Common myeloid progenitor, CD34-positive (primary cell): ENCODE data around the gene LDLR.
"Not testable (repeated sequence)": the region's sequence is repeated elsewhere in the genome, so short reads cannot be mapped to it uniquely, and the experiment has no call there.

Experiments
- CTCF ChIA-PET: fragments of 350-600 bp; sonication (Branson Sonifier 250); formaldehyde crosslinking; loops from one replicate; lab custom pipeline; 2021; ENCODE audit warnings: antibody characterized with exemption; lab: Charles Lee
- POLR2A ChIA-PET: fragments of 350-600 bp; sonication (Branson Sonifier 250); formaldehyde crosslinking; loops from one replicate; lab custom pipeline; 2021; ENCODE audit warnings: antibody characterized with exemption; lab: Charles Lee
- DNase-seq, 3 donors: peaks; one replicate each; pipeline versions ENCODE4 v3.0.0 to v3.0.0-alpha.2; 2013
- H3K27ac ChIP-seq, 2 experiments: 1 replicate in 1 of 2; 2 replicates in 1 of 2; pipeline ENCODE4 v1.7.0; 2013; ENCODE audit warnings: inconsistent platforms in 2 of 2, low read length in 2 of 2, mild to moderate bottlenecking in 2 of 2, low read depth in 1 of 2, moderate library complexity in 1 of 2; ENCODE audit not compliant: severe bottlenecking in 2 of 2, insufficient read depth in 1 of 2, poor library complexity in 1 of 2
- H3K27me3 ChIP-seq, 5 experiments: replicated peaks in 2 of 5; 1 replicate in 3 of 5; 2 replicates in 2 of 5; pipeline versions ENCODE4 v1.6.1 to v1.7.0; 2013; ENCODE audit warnings: low read length in 4 of 5, mild to moderate bottlenecking in 2 of 5, moderate library complexity in 2 of 5, inconsistent platforms in 1 of 5; ENCODE audit not compliant: insufficient read depth in 5 of 5, control insufficient read depth in 4 of 5
- H3K36me3 ChIP-seq, 4 experiments: 1 replicate in 2 of 4; 2 replicates in 2 of 4; pipeline versions ENCODE4 v1.6.1 to v1.7.0; 2013; ENCODE audit warnings: low read length in 3 of 4, control low read depth in 1 of 4, mild to moderate bottlenecking in 1 of 4; ENCODE audit not compliant: control insufficient read depth in 4 of 4, insufficient read depth in 4 of 4
- H3K4me1 ChIP-seq, 4 experiments: 1 replicate in 3 of 4; 2 replicates in 1 of 4; pipeline versions ENCODE4 v1.6.1 to v1.7.1; 2013; ENCODE audit warnings: low read length in 3 of 4, mild to moderate bottlenecking in 3 of 4, control low read depth in 1 of 4, inconsistent platforms in 1 of 4, moderate library complexity in 1 of 4; ENCODE audit not compliant: control insufficient read depth in 4 of 4, insufficient read depth in 4 of 4; ENCODE audit errors: control extremely low read depth in 1 of 4
- H3K4me3 ChIP-seq, 7 experiments: 1 replicate in 4 of 7; 2 replicates in 3 of 7; pipeline versions ENCODE4 v1.5.1 to v1.7.0; 2013; ENCODE audit warnings: mild to moderate bottlenecking in 7 of 7, low read length in 6 of 7, moderate library complexity in 6 of 7, inconsistent platforms in 2 of 7, low read depth in 2 of 7, control low read depth in 1 of 7; ENCODE audit not compliant: insufficient read depth in 4 of 7, control insufficient read depth in 1 of 7; ENCODE audit errors: extremely low read depth in 1 of 7
- H3K9me3 ChIP-seq, 5 experiments: 1 replicate in 4 of 5; 2 replicates in 1 of 5; pipeline versions ENCODE4 v1.6.1 to v1.7.1; 2013; ENCODE audit warnings: low read length in 4 of 5, mild to moderate bottlenecking in 2 of 5, inconsistent platforms in 1 of 5, low read depth in 1 of 5, moderate library complexity in 1 of 5; ENCODE audit not compliant: control insufficient read depth in 4 of 5, insufficient read depth in 2 of 5; ENCODE audit errors: control extremely low read depth in 1 of 5
- WGBS: methylation state at CpG from one replicate; pipeline ENCODE4 v1.1.5; 2013; ENCODE audit not compliant: insufficient coverage; 5-methylcytosine and 5-hydroxymethylcytosine counted together

Gene LDLR

DNA sequence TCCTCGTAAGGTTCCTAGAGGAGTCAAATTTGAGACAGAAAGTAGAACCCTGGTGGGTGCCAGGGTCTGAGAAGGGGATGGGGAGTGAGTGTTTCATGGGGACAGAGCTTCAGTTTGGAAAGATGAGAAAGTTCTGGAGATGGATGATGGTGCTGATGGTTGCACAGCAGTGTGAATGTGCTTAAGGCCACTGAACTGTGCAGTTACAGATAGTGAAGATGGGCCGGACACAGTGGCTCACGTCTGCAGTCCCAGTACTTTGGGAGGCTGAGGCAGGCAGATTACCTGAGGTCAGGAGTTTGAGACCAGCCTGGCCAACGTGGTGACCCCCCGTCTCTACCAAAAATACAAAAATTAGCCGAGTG, 65.4 kb downstream of the LDLR start:
- Histone ChIP-seq H3K4me3 (peak overlapping the region in 5 of 7 experiments; percentile 9 to 96 (median 89)), H3K4me1 (peaks cover 0 to 20% (median 15%) of the 10 kb centered on the region in 4 experiments), H3K27me3 (no peaks in the 10 kb centered on the region), H3K27ac (peak overlapping the region in 1 of 2 experiments; percentile 70), H3K36me3 (peaks cover 0 to 12% (median 0%) of the 10 kb centered on the region in 4 experiments), H3K9me3 (no peaks in the 10 kb centered on the region)
- POLR2A ChIA-PET = no interaction called here
- WGBS = 64% methylated on average over 6 of the region's 6 CpGs
- CTCF ChIA-PET = interaction anchor here (0.8 to 1.6 kb wide), 3 partner anchors 10 to 25 kb away, joined by 3 read pairs; no protein-coding TSS in a partner anchor
- DNase-seq = no peak

DNA sequence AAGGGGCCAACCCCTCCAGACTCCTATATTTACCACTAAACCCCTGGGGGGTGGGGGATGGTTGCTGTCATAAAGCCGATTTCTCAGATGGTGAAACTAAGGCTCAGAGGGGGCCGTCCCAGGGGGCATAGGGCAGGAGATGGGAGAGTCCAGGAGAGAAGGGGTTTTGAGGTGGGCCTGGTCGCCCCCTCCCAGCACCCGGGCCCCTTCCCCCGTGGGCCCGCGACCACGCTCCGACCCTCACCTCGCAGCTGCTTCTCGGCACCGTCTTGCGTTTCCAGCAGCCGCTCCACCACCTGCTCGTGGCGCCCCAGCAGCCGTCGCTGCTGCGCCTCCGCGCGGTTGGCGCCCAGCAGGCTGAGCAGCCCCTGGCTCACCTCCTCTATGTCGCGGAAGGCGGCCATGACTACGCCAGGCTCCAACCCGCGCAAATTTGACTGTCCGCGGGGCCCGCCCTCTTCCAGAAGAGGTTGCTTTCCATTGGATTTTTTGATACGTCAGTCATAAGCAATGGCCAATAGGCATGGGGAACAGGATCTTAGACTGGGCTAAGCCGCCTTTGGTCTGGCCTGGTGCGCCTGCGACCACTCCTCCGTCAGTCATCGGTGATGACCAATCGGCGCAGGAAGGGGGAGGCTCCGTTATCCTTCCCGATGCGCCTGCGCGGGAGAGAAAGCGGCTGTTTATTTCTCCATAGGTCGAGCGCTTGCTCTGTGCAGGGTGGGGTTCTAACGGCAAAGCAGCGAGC, 66.3 kb downstream of the LDLR start, which contains the start of gene SPC24:
SPC24 (minus strand) TSS at position 410 of the 748 bp plus-strand sequence; CDS start at position 404, 6 bp downstream.
- 0% methylated on average over 49 of the region's 50 CpGs for WGBS
- no peaks in the 10 kb centered on the region for H3K27me3 ChIP-seq
- ChIA-PET POLR2A (no interaction called here), CTCF (interaction anchor here (0.8 to 1.6 kb wide), 5 partner anchors 9 to 67 kb away, joined by 3 read pairs; no protein-coding TSS in a partner anchor)
- H3K36me3 ChIP-seq = peaks cover 0 to 12% (median 0%) of the 10 kb centered on the region in 4 experiments
- peak within 1 kb of the TSS in 1 of 2 experiments; percentile 70 for H3K27ac ChIP-seq
- peaks cover 0 to 20% (median 15%) of the 10 kb centered on the region in 4 experiments for H3K4me1 ChIP-seq
- H3K9me3 ChIP-seq = peaks cover 0 to 1% (median 0%) of the 10 kb centered on the region in 5 experiments
- DNase-seq = peak; percentile 97 to 98 (median 98)
- peak within 1 kb of the TSS; percentile 62 to 96 (median 89) for H3K4me3 ChIP-seq

DNA sequence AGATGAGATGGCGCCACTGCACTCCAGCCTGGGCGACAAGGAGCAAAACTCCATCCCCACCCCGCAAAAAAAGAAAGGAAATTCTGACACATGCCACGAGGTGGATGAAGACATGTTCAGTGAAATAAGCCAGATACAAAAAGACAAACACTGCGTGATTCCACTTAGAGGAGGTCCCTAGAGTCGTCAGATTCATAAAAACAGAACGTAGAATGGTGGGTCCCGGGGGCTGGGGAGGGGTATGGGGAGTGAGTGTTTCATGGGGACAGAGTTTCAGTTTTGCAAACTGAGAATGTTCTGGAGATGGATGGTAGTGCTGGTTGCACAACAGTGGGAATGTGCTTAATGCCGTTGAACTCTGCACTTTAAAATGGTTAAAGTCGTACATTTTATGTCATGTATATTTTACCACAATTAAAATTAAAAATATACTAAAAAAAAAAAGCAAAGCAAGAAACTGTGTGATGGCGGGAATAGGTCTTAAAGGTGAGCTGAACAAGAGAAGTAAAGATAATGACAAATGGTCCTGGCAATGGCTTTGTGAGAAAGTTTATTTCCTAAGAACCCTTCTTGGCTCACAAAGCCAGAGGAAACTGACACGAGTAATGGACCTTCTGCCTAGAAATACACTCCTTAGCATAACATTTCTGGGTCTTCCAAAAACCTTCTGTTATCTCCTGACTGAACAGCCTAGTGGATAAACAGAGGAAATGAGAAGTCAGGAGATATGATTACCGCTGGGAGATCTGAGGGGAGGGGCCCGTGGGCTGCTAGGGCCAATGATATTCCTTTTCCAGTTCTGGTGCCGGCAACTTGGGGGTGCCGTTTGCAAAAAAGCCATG, 70.6 kb downstream of the LDLR start:
- POLR2A ChIA-PET = no interaction called here
- Histone ChIP-seq H3K27ac (no peak overlapping the region), H3K4me3 (no peak overlapping the region), H3K9me3 (peaks cover 0 to 1% (median 0%) of the 10 kb centered on the region in 5 experiments), H3K27me3 (no peaks in the 10 kb centered on the region), H3K36me3 (peaks cover 0 to 3% (median 0%) of the 10 kb centered on the region in 4 experiments), H3K4me1 (peaks cover 0 to 12% (median 10%) of the 10 kb centered on the region in 4 experiments)
- DNase-seq = no peak
- 86% methylated on average over 10 of the region's 16 CpGs for WGBS
- CTCF ChIA-PET = interaction anchor here (0.6 to 1.3 kb wide), 2 partner anchors 22 to 31 kb away, joined by 3 read pairs; no protein-coding TSS in a partner anchor

DNA sequence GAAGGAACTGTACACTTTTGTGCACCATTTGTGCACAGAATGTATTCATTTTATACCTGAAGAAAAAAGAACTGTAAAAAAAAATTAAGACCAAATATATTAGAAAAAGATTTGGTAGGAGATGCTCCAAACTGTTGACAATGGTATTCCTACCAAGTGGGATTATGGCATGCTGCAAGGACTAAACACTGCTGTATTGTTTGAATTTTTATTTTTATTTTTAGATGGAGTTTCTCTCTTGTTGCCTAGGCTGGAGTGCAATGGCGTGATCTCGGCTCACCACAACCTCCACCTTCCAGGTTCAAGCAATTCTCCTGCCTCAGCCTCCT, 71.1 kb downstream of the LDLR start:
- DNase-seq, H3K27ac ChIP-seq, H3K4me3 ChIP-seq, H3K9me3 ChIP-seq, H3K4me1 ChIP-seq, POLR2A ChIA-PET, H3K36me3 ChIP-seq, H3K27me3 ChIP-seq: not testable (repeated sequence)
- CTCF ChIA-PET = interaction anchor here (0.6 to 1.3 kb wide), 2 partner anchors 22 to 30 kb away, joined by 3 read pairs; no protein-coding TSS in a partner anchor
- WGBS = no CpG with 5 or more reads among the region's 2 CpGs

DNA sequence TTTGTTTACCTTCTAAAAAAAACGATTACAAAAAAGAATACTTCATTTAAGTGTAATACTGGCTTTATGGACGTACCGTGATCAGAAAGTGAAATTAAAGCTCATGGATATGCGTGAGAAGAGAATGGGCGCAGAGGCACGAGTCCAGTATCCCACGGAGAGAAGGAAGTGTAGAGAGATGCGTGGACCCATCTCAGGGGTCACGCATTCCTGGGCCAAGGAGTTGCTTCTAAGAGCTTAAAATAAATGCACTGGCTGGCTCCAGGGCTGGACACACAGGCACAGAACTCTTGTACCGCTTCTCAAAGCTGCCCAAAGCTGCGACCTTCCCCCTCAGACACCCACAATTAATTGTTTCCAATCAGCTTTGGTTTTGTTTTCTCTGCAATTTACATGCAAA, 75.0 kb downstream of the LDLR start:
- Histone ChIP-seq H3K27me3 (no peaks in the 10 kb centered on the region), H3K27ac (no peak overlapping the region), H3K4me3 (no peak overlapping the region), H3K9me3 (peaks cover 0 to 1% (median 0%) of the 10 kb centered on the region in 5 experiments), H3K36me3 (peaks cover 0 to 21% (median 3%) of the 10 kb centered on the region in 4 experiments), H3K4me1 (no peaks in the 10 kb centered on the region)
- CTCF ChIA-PET = interaction anchor here (1.0 to 2.0 kb wide), 4 partner anchors 8 to 129 kb away, joined by 3 to 8 read pairs (median 4); partner anchors contain the start of gene SPC24
- no peak for DNase-seq
- WGBS = 98% methylated on average over 10 of the region's 11 CpGs
- POLR2A ChIA-PET = interaction anchor here (0.6 kb wide), 1 partner anchor 25 kb away, joined by 4 read pairs; no protein-coding TSS in a partner anchor

DNA sequence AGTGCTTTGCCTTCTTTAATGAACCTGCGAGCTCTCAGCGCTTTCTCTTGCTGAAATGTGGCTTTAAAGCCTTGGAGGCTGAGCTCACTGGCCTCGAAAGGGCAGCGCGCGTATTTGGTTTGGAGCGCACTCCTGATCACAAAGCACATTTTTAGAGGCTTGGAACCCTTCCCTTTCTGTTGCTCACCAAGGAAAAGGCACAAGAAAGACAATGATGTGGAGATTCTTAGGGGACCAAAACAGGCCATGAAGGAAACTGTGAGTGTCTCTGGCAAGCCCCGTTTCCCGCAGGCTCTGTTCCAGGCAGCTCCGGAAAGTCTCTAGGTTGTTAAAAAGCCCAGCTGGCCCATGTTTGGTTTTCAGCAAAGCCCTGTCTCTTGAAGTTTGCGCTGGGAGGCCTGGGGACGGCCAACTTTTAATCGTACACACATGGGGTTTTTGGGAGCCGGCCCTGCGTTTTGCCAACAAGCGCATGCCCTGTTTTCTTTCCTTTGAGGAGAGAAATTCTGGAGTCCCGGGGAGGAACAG, 75.7 kb downstream of the LDLR start:
- ChIA-PET POLR2A (no interaction called here), CTCF (interaction anchor here (1.0 to 1.6 kb wide), 2 partner anchors 9 to 39 kb away, joined by 3 to 8 read pairs; partner anchors contain the start of gene SPC24)
- no peaks in the 10 kb centered on the region for H3K27me3 ChIP-seq
- peaks cover 2 to 25% (median 5%) of the 10 kb centered on the region in 4 experiments for H3K36me3 ChIP-seq
- H3K4me3 ChIP-seq = no peak overlapping the region
- 93% methylated on average over 12 of the region's 17 CpGs for WGBS
- H3K27ac ChIP-seq = no peak overlapping the region
- no peaks in the 10 kb centered on the region for H3K4me1 ChIP-seq
- no peak for DNase-seq
- peaks cover 0 to 1% (median 0%) of the 10 kb centered on the region in 5 experiments for H3K9me3 ChIP-seq
